GM12873 (cell line): ENCODE measurements around the gene TMOD3.

Experiments
- TF ChIP-seq, protein P1 (sequence below): IDR thresholded peaks from 2 replicates; pipeline ENCODE4 v1.5.1; 2012; ENCODE audit warnings: low read depth, mild to moderate bottlenecking, moderate library complexity, low read length, control low read depth; ENCODE audit not compliant: insufficient read depth; ENCODE audit errors: missing control alignments

TMOD3 gene

DNA sequence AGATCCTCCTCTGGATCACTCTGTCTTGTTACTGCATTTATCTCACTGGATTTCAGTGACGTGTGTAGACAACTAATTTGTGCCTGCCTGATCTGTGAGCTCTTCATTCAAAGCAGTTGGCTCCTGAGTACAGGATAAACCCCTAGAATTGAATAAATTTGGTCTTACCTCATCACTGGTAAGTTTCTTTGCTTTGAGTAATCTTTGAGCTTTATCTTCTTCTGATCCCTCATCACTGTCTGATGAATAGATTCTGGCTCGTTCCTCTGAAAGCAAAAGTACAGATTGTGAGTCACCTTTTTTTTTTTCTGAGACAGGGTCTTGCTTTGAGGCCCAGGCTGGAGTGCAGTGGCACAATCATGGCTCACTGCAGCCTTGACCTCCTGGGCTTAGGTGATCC is 117.7 kb downstream of the TMOD3 start:
- TF ChIP-seq, protein P1, sequence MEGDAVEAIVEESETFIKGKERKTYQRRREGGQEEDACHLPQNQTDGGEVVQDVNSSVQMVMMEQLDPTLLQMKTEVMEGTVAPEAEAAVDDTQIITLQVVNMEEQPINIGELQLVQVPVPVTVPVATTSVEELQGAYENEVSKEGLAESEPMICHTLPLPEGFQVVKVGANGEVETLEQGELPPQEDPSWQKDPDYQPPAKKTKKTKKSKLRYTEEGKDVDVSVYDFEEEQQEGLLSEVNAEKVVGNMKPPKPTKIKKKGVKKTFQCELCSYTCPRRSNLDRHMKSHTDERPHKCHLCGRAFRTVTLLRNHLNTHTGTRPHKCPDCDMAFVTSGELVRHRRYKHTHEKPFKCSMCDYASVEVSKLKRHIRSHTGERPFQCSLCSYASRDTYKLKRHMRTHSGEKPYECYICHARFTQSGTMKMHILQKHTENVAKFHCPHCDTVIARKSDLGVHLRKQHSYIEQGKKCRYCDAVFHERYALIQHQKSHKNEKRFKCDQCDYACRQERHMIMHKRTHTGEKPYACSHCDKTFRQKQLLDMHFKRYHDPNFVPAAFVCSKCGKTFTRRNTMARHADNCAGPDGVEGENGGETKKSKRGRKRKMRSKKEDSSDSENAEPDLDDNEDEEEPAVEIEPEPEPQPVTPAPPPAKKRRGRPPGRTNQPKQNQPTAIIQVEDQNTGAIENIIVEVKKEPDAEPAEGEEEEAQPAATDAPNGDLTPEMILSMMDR, result no peak

DNA sequence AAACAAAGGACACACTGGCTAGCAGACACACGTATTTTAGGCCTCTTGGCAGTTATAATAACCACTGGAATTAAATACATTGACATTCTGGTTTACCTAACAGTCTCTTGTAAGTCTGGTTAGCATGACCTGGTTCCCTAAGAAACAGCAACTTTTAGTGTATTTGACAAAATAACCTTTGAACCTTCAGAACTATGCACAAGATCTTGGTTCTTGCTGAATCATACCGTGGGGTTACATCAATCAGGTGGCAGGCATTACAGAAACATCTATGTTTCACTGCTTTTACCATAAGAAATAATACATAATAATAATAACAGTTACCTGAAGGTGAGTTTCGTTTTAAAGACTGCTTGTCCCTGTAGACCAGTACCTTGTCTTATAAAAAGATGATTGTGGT is 123.4 kb downstream of the TMOD3 start:
- TF ChIP-seq, protein P1, result no peak

DNA sequence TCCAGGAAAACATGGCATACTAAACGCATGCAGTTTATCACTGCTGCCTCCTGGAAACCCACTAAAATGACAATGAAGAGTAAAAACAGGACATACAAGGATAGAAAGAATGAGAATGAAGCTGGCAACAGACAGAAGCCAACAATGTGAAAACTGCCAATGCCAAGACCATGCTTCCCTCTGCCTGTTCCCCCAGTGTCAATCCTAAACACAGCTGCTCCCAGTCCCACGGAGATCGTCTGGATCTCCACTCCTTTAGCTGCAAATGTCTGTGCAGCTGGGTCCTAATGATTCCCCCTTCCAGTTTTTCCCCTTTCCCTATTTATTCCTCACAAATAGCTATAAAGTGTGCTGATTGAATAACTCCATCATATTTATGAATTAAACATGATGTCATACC is 126.1 kb downstream of the TMOD3 start:
- TF ChIP-seq, protein P1, result no peak
